Measurements from ENCODE around the gene KRTAP10-7. TPM values are rescaled to one million over a fixed set of nuclear protein-coding genes. Genes with fewer than 3 reads are reported as not detected.
"Not testable (repeated sequence)": the region's sequence is repeated elsewhere in the genome, so short reads cannot be mapped to it uniquely, and the experiment has no call there.

The KRTAP10-7 gene
- total and polyA plus RNA-seq, 4 experiments from 2014 or later, result not detected

- intact Hi-C loops (cut with micrococcal nuclease), result no loop called here
- Histone ChIP-seq H3K36me3 (ENCODE audit: insufficient read depth, low read length) (no peaks in the 10 kb centered on the region), H3K27ac (ENCODE audit: low read depth, low read length) (no peak overlapping the region), H3K4me1 (ENCODE audit: insufficient read depth, low read length) (peaks cover 4% of the 10 kb centered on the region), H3K9me3 (ENCODE audit: control insufficient read depth in 1 of 2, low read length in 2 of 2) (peaks cover 0 to 4% of the 10 kb centered on the region in 2 donors), H3K27me3 (ENCODE audit: insufficient read depth, low read length) (no peaks in the 10 kb centered on the region), H3K4me3 (ENCODE audit: low read length in 2 of 2) (no peak overlapping the region)
- peaks cover 2 to 3% of the 10 kb centered on the region in 2 donors for H3K27me3 Mint-ChIP-seq
- H3K4me1 Mint-ChIP-seq, result peaks cover 10 to 26% (median 15%) of the 10 kb centered on the region in 4 donors
- DNase-seq, result no peak
- H3K4me3 Mint-ChIP-seq, result no peak overlapping the region
- peaks cover 0 to 4% of the 10 kb centered on the region in 2 donors for H3K36me3 Mint-ChIP-seq
- peaks cover 0 to 43% (median 38%) of the 10 kb centered on the region in 8 donors for H3K9me3 Mint-ChIP-seq
- H3K27ac Mint-ChIP-seq, result peak overlapping the region in 1 of 7 donors; percentile 68
- ChIA-PET POLR2A (ENCODE audit: partially characterized antibody) (no interaction called here), CTCF (ENCODE audit: partially characterized antibody) (no interaction called here)
Measured at GRCh38 chr21:44579056-44579832, 21.2 kb upstream of the KRTAP10-7 start.

- no peaks in the 10 kb centered on the region for H3K36me3 ChIP-seq (ENCODE audit: insufficient read depth, low read length)
- no peaks in the 10 kb centered on the region for H3K27me3 ChIP-seq (ENCODE audit: insufficient read depth, low read length)
- Mint-ChIP-seq H3K27me3 (peaks cover 0 to 2% of the 10 kb centered on the region in 2 donors), H3K4me1 (peaks cover 14 to 24% (median 16%) of the 10 kb centered on the region in 4 donors), H3K4me3 (peak overlapping the region in 1 of 8 donors; percentile 43), H3K27ac (peak overlapping the region in 1 of 7 donors; percentile 29), H3K9me3 (peaks cover 0 to 43% (median 38%) of the 10 kb centered on the region in 8 donors), H3K36me3 (peaks cover 0 to 4% of the 10 kb centered on the region in 2 donors)
- intact Hi-C loops (cut with micrococcal nuclease), result no loop called here
- H3K4me3 ChIP-seq (ENCODE audit: low read length in 2 of 2), result no peak overlapping the region
- ChIA-PET CTCF (ENCODE audit: partially characterized antibody) (no interaction called here), POLR2A (ENCODE audit: partially characterized antibody) (no interaction called here)
- H3K4me1 ChIP-seq (ENCODE audit: insufficient read depth, low read length), result peaks cover 5% of the 10 kb centered on the region
- H3K27ac ChIP-seq (ENCODE audit: low read depth, low read length), result no peak overlapping the region
- no peak for DNase-seq
- peaks cover 0 to 4% of the 10 kb centered on the region in 2 donors for H3K9me3 ChIP-seq (ENCODE audit: control insufficient read depth in 1 of 2, low read length in 2 of 2)
Measured at GRCh38 chr21:44579833-44580144, 20.6 kb upstream of the KRTAP10-7 start.

GRCh38 chr21:44580231-44580821, 20.1 kb upstream of the KRTAP10-7 start, which contains the start of gene KRTAP10-5:
TSS of gene KRTAP10-5 (minus strand) at chr21:44580604. CDS start at chr21:44580578, 26 bp downstream.
- H3K36me3 ChIP-seq (ENCODE audit: insufficient read depth, low read length); H3K27ac ChIP-seq (ENCODE audit: low read depth, low read length); POLR2A ChIA-PET (ENCODE audit: partially characterized antibody); H3K4me3 ChIP-seq (ENCODE audit: low read length in 2 of 2); intact Hi-C loops (cut with micrococcal nuclease); DNase-seq; H3K27me3 Mint-ChIP-seq; CTCF ChIA-PET (ENCODE audit: partially characterized antibody); H3K36me3 Mint-ChIP-seq; H3K4me1 ChIP-seq (ENCODE audit: insufficient read depth, low read length); H3K9me3 ChIP-seq (ENCODE audit: control insufficient read depth in 1 of 2, low read length in 2 of 2); H3K27me3 ChIP-seq (ENCODE audit: insufficient read depth, low read length): not testable (repeated sequence)
- H3K4me3 Mint-ChIP-seq, result peak within 1 kb of the TSS in 1 of 8 donors; percentile 54
- H3K9me3 Mint-ChIP-seq, result peaks cover 0 to 43% (median 38%) of the 10 kb centered on the region in 8 donors
- H3K4me1 Mint-ChIP-seq, result peaks cover 13 to 21% (median 17%) of the 10 kb centered on the region in 4 donors
- peak within 1 kb of the TSS in 3 of 7 donors; percentile 22 to 68 (median 35) for H3K27ac Mint-ChIP-seq

DNA sequence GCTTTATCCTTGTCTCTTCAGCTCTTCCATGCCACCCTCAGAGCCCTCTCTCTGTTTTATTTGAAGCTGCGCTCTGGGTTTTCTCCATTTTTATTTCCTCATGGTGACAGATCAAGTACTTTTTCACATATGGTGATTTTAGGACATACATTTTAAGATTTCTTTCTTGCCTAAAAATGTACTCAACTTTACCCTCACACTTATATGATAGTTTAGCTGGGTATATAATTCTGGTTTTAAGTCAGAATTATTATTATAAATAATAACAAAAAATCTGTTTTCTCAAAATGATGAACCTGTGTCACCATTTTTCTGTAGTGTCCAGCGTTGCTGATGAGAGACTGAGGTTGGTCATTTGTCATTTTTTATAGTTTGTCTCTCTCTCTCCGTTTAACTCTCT, 19.2 kb upstream of the KRTAP10-7 start:
- intact Hi-C loops (cut with micrococcal nuclease), result no loop called here
- CTCF ChIA-PET (ENCODE audit: partially characterized antibody), result no interaction called here
- H3K4me1 Mint-ChIP-seq, result peaks cover 13 to 21% (median 16%) of the 10 kb centered on the region in 4 donors

DNA sequence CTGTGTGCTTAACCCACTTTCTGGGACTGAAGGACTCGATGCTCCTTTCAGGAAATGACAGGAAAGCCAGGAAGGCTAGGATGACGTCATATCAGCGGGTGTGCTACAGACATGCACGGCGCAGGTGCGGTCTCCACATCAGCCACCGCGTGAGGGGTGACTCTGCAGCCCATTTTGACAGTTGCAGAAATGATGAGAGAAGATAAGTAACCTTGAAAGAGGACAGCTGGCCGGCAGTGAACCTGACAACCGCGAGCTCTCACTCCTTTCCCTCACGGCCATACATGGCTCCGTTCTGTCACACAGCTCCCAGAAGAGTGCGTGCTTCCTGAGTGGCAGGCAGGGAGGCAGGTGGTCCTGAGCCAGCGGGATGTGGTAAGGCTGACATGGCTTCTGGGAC, 18.3 kb upstream of the KRTAP10-7 start:
- peaks cover 9 to 14% of the 10 kb centered on the region in 2 donors for H3K27me3 Mint-ChIP-seq
- ChIA-PET POLR2A (ENCODE audit: partially characterized antibody) (no interaction called here), CTCF (ENCODE audit: partially characterized antibody) (no interaction called here)
- H3K4me1 ChIP-seq (ENCODE audit: insufficient read depth, low read length), result peaks cover 5% of the 10 kb centered on the region
- H3K4me3 Mint-ChIP-seq, result no peak overlapping the region
- H3K9me3 ChIP-seq (ENCODE audit: control insufficient read depth in 1 of 2, low read length in 2 of 2), result peaks cover 0 to 4% of the 10 kb centered on the region in 2 donors
- H3K4me3 ChIP-seq (ENCODE audit: low read length in 2 of 2), result no peak overlapping the region
- peak overlapping the region in 1 of 7 donors; percentile 14 for H3K27ac Mint-ChIP-seq
- DNase-seq, result no peak
- peaks cover 13 to 21% (median 16%) of the 10 kb centered on the region in 4 donors for H3K4me1 Mint-ChIP-seq
- no peaks in the 10 kb centered on the region for H3K27me3 ChIP-seq (ENCODE audit: insufficient read depth, low read length)
- H3K36me3 ChIP-seq (ENCODE audit: insufficient read depth, low read length), result no peaks in the 10 kb centered on the region
- intact Hi-C loops (cut with micrococcal nuclease), result loop anchor here (2.0 kb wide), 1 partner anchor 77 kb away; no protein-coding TSS in a partner anchor
- H3K36me3 Mint-ChIP-seq, result peaks cover 0 to 4% of the 10 kb centered on the region in 2 donors
- H3K9me3 Mint-ChIP-seq, result peaks cover 0 to 38% (median 28%) of the 10 kb centered on the region in 8 donors
- H3K27ac ChIP-seq (ENCODE audit: low read depth, low read length), result no peak overlapping the region

More for the DNA sequence above, 19.2 kb upstream of the KRTAP10-7 start:
- Histone ChIP-seq H3K4me1 (ENCODE audit: insufficient read depth, low read length) (peaks cover 5% of the 10 kb centered on the region), H3K4me3 (ENCODE audit: low read length in 2 of 2) (no peak overlapping the region), H3K36me3 (ENCODE audit: insufficient read depth, low read length) (no peaks in the 10 kb centered on the region), H3K9me3 (ENCODE audit: control insufficient read depth in 1 of 2, low read length in 2 of 2) (peaks cover 0 to 4% of the 10 kb centered on the region in 2 donors), H3K27ac (ENCODE audit: low read depth, low read length) (no peak overlapping the region), H3K27me3 (ENCODE audit: insufficient read depth, low read length) (no peaks in the 10 kb centered on the region)
- H3K4me3 Mint-ChIP-seq, result peak overlapping the region in 1 of 8 donors; percentile 54
- peaks cover 5 to 8% of the 10 kb centered on the region in 2 donors for H3K27me3 Mint-ChIP-seq
- DNase-seq, result no peak
- peaks cover 0 to 4% of the 10 kb centered on the region in 2 donors for H3K36me3 Mint-ChIP-seq
- POLR2A ChIA-PET (ENCODE audit: partially characterized antibody), result no interaction called here
- H3K27ac Mint-ChIP-seq, result no peak overlapping the region
- H3K9me3 Mint-ChIP-seq, result peaks cover 0 to 42% (median 35%) of the 10 kb centered on the region in 8 donors

GRCh38 chr21:44583089-44583799, 17.2 kb upstream of the KRTAP10-7 start:
- Histone ChIP-seq H3K4me3 (ENCODE audit: low read length in 2 of 2) (no peak overlapping the region), H3K36me3 (ENCODE audit: insufficient read depth, low read length) (no peaks in the 10 kb centered on the region), H3K4me1 (ENCODE audit: insufficient read depth, low read length) (peaks cover 5% of the 10 kb centered on the region), H3K27me3 (ENCODE audit: insufficient read depth, low read length) (no peaks in the 10 kb centered on the region), H3K27ac (ENCODE audit: low read depth, low read length) (no peak overlapping the region), H3K9me3 (ENCODE audit: control insufficient read depth in 1 of 2, low read length in 2 of 2) (peaks cover 0 to 4% of the 10 kb centered on the region in 2 donors)
- Mint-ChIP-seq H3K9me3 (peaks cover 0 to 26% (median 18%) of the 10 kb centered on the region in 8 donors), H3K4me1 (peaks cover 13 to 21% (median 16%) of the 10 kb centered on the region in 4 donors), H3K4me3 (peak overlapping the region in 2 of 8 donors; percentile 12 to 33), H3K27me3 (peaks cover 11 to 15% of the 10 kb centered on the region in 2 donors), H3K27ac (peak overlapping the region in 2 of 7 donors; percentile 8 to 36), H3K36me3 (no peaks in the 10 kb centered on the region)
- ChIA-PET POLR2A (ENCODE audit: partially characterized antibody) (interaction anchor here (1.0 kb wide), 1 partner anchor 74 kb away, joined by 4 read pairs; the partner anchor contains the start of gene KRTAP12-3), CTCF (ENCODE audit: partially characterized antibody) (interaction anchor here (0.7 to 1.2 kb wide), 2 partner anchors 13 to 159 kb away, joined by 3 to 4 read pairs; no protein-coding TSS in a partner anchor)
- DNase-seq, result no peak
- intact Hi-C loops (cut with micrococcal nuclease), result loop anchor here (2.0 kb wide), 1 partner anchor 76 kb away; no protein-coding TSS in a partner anchor
